SK-N-MC (cell line): ENCODE results near the gene IRX2.

Experiments used
- EZH2 ChIP-seq: fragments of 200-600 bp; sonication (generic); IDR thresholded peaks from one replicate; pipeline ENCODE4 v1.6.1; 2017; ENCODE audit warnings: antibody characterized with exemption
- POLR2AphosphoS5 ChIP-seq: IDR thresholded peaks from 2 replicates; pipeline ENCODE4 v1.6.1; 2012; ENCODE audit warnings: mild to moderate bottlenecking, low read depth, low read length, borderline replicate concordance

DNA sequence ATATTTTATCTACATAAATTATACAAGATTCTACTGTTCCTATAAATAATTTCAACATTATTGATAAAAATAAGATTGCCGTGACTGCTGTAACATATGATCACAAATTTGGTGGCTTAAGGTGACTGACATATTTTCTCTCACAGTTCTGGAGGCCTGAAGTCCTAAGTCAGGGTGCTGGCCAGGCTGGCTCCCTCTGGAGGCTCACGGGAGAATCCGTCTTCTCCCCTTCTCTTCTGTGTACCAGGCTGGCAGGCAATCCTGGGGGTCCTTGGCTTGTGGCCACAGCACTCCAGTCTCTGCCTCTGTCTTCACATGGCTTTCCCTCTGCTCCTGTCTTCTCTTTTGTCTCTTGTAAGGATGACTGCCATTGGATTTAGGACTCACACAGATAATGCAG, 31.7 kb upstream of the IRX2 start:
- TF ChIP-seq POLR2AphosphoS5 (no peak), EZH2 (no peak)
